GM13976 (cell line): Measurements from ENCODE around the gene ROBO1.

Source experiments
- DNase-seq: peaks from one replicate; pipeline ENCODE4 v3.0.0; 2012; ENCODE audit warnings: low spot score
- CTCF ChIP-seq: IDR thresholded peaks from 2 replicates; pipeline ENCODE4 v1.5.1; 2012; ENCODE audit warnings: borderline replicate concordance, mild to moderate bottlenecking; ENCODE audit not compliant: insufficient read depth; ENCODE audit errors: extremely low read depth, missing control alignments, control extremely low read depth
- in situ Hi-C: fragments of 300-500 bp; cut with MboI; formaldehyde crosslinking; loops from one replicate; pipeline ENCODE4 v1.12.0; 2022; ENCODE audit warnings: low sequenced_read_pairs, mixed read lengths, inconsistent platforms; ENCODE audit not compliant: unreplicated experiment

Gene ROBO1

GRCh38 chr3:78979028-78979427, 788.8 kb downstream of the ROBO1 start:
- in situ Hi-C loops: no loop called here
- no peak for TF ChIP-seq CTCF
- DNase-seq: no peak

- TF ChIP-seq CTCF: no peak
- in situ Hi-C loops: no loop called here
- no peak for DNase-seq
These were observed 789.8 kb downstream of the ROBO1 start for GRCh38 chr3:78978037-78978436.

- no peak for DNase-seq
- in situ Hi-C loops: no loop called here
- no peak for TF ChIP-seq CTCF
These were observed 790.7 kb downstream of the ROBO1 start for GRCh38 chr3:78977073-78977472.

- in situ Hi-C loops: no loop called here
- no peak for TF ChIP-seq CTCF
- DNase-seq: no peak
These were observed 791.6 kb downstream of the ROBO1 start for GRCh38 chr3:78976200-78976599.

- in situ Hi-C loops: no loop called here
- DNase-seq: no peak
- no peak for TF ChIP-seq CTCF
These were observed 793.5 kb downstream of the ROBO1 start for GRCh38 chr3:78974181-78974790.

GRCh38 chr3:78972617-78973301, 795.0 kb downstream of the ROBO1 start:
- DNase-seq: no peak
- in situ Hi-C loops: no loop called here
- no peak for TF ChIP-seq CTCF
